ENCODE measurements around the gene PAWR. TPM values are rescaled to one million over a fixed set of nuclear protein-coding genes. Genes with fewer than 3 reads are reported as not detected.

The PAWR gene
- total and polyA plus RNA-seq, 2 donors (not counting 3 experiments of a cell fraction or from before 2014, with no cell fraction given), result 18.3 to 154 TPM

DNA sequence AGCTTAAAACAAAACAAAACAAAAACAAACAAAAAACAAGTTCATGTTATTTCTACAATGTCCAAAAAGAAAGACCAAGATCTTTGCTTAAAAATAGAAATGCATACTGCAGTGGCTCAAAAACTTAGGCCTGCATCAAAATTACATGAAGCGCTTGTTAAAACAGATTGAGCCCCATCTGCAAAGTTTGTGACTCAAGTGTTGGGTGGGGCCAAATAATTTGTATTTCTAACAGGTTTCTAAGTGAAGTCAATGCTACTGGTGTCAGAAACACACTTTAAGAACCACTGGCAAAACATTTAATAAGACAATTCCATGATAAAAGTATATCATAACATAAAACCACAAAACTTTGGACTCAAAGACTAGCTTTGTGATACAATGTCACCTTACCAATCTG lies 105.6 kb downstream of the PAWR start:
- no peak overlapping the region for H3K27ac ChIP-seq (ENCODE audit: insufficient read depth, low read depth, low read length)
- intact Hi-C loops (cut with micrococcal nuclease), result no loop called here
- H2AFZ ChIP-seq (ENCODE audit: low read depth, low read length), result no peak overlapping the region
- H3K9me1 ChIP-seq (replicated peaks; ENCODE audit: control insufficient read depth, extremely low read depth, insufficient read depth, low read length), result no peaks in the 10 kb centered on the region
- H3K9me3 ChIP-seq (replicated peaks; ENCODE audit: control insufficient read depth, insufficient read depth, low read length), result no peaks in the 10 kb centered on the region
- dilution Hi-C loops (cut with MboI; ENCODE audit: extremely low pct_ligation_motif_present, low sequenced_read_pairs), result no loop called here
- no peak overlapping the region for H3K9ac ChIP-seq (replicated peaks; ENCODE audit: extremely low read depth, insufficient read depth, low read length)
- H3K27me3 ChIP-seq (ENCODE audit: control insufficient read depth in 2 of 2, insufficient read depth in 2 of 2, low read length in 2 of 2), result no peaks in the 10 kb centered on the region
- no peak overlapping the region for H3K4me3 ChIP-seq (replicated peaks in 1 of 3; ENCODE audit: insufficient read depth in 1 of 3, low read depth in 1 of 3, low read length in 3 of 3)
- POLR2A ChIA-PET, result no interaction called here
- no TSS peak for BruUV-seq (replicated peaks)
- no peak overlapping the region for H3K4me2 ChIP-seq (ENCODE audit: insufficient read depth, low read length)
- FAIRE-seq (no peak), DNase-seq (ENCODE audit: low read depth, low spot score) (no peak)
- no peaks in the 10 kb centered on the region for H4K20me1 ChIP-seq (replicated peaks; ENCODE audit: control insufficient read depth, extremely low read depth, insufficient read depth, low read length)
- H3K36me3 ChIP-seq (ENCODE audit: control insufficient read depth in 2 of 2, extremely low read depth in 1 of 2, insufficient read depth in 2 of 2, low read length in 2 of 2), result peaks cover 0 to 7% of the 10 kb centered on the region in 2 experiments
- TF ChIP-seq, protein P1, sequence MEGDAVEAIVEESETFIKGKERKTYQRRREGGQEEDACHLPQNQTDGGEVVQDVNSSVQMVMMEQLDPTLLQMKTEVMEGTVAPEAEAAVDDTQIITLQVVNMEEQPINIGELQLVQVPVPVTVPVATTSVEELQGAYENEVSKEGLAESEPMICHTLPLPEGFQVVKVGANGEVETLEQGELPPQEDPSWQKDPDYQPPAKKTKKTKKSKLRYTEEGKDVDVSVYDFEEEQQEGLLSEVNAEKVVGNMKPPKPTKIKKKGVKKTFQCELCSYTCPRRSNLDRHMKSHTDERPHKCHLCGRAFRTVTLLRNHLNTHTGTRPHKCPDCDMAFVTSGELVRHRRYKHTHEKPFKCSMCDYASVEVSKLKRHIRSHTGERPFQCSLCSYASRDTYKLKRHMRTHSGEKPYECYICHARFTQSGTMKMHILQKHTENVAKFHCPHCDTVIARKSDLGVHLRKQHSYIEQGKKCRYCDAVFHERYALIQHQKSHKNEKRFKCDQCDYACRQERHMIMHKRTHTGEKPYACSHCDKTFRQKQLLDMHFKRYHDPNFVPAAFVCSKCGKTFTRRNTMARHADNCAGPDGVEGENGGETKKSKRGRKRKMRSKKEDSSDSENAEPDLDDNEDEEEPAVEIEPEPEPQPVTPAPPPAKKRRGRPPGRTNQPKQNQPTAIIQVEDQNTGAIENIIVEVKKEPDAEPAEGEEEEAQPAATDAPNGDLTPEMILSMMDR (IDR thresholded peaks at IDR 0.05; ENCODE audit: extremely low read depth in 1 of 2, insufficient read depth in 1 of 2, low read depth in 1 of 2, low read length in 2 of 2), result no peak
- no peak for TF ChIP-seq JUN (IDR thresholded peaks at IDR 0.05; ENCODE audit: borderline replicate concordance, insufficient read depth, insufficient read length, low read depth)
- no peak for TF ChIP-seq MYC (IDR thresholded peaks at IDR 0.05; ENCODE audit: low read depth, low read length)
- TF ChIP-seq GATA2 (IDR thresholded peaks at IDR 0.05; ENCODE audit: insufficient read depth, insufficient read length, low read depth, low read length), result no peak
- no peak for TF ChIP-seq POLR2A (IDR thresholded peaks at IDR 0.05; ENCODE audit: low read depth, low read length)
- TF ChIP-seq EZH2 (IDR thresholded peaks at IDR 0.05; ENCODE audit: borderline replicate concordance, low read depth, low read length, severe bottlenecking), result no peak
- no peak for TF ChIP-seq POLR2AphosphoS5 (IDR thresholded peaks at IDR 0.05; ENCODE audit: insufficient read depth, low read depth, low read length)
- no peak for TF ChIP-seq FOS (IDR thresholded peaks at IDR 0.05; ENCODE audit: borderline replicate concordance, insufficient read depth, low read length)
- TF ChIP-seq, protein P2, sequence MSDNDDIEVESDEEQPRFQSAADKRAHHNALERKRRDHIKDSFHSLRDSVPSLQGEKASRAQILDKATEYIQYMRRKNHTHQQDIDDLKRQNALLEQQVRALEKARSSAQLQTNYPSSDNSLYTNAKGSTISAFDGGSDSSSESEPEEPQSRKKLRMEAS (IDR thresholded peaks at IDR 0.05; ENCODE audit: insufficient read depth, insufficient read length), result no peak
- CTCF ChIA-PET, result interaction anchor here (0.9 kb wide), 1 partner anchor 12 kb away, joined by 3 read pairs; no protein-coding TSS in a partner anchor
- no peaks in the 10 kb centered on the region for H3K4me1 ChIP-seq (ENCODE audit: control insufficient read depth, extremely low read depth, insufficient read depth, low read length)
- H3K79me2 ChIP-seq (ENCODE audit: control insufficient read depth, insufficient read depth, low read length), result no peaks in the 10 kb centered on the region

Data from endothelial cell of umbilical vein (primary cell).